HepG2 (cell line): ENCODE data around the gene TFDP1. TPM values are rescaled to one million over a fixed set of nuclear protein-coding genes. Genes with fewer than 3 reads are reported as not detected.

Source experiments
- BCL3 ChIP-seq: sonication (generic); formaldehyde crosslinking; IDR thresholded peaks from 2 replicates; pipeline ENCODE4 v1.5.1; 2020; ENCODE audit warnings: mild to moderate bottlenecking, missing genetic modification reagents, moderate library complexity
- CHCHD3 ChIP-seq: sonication (generic); formaldehyde crosslinking; IDR thresholded peaks from 2 replicates; pipeline ENCODE4 v1.8.0; 2022; ENCODE audit warnings: mild to moderate bottlenecking, missing genetic modification reagents, moderate library complexity
- EZH2 ChIP-seq: conservative IDR thresholded peaks from 2 replicates; pipeline ENCODE4 v1.6.1; 2012; ENCODE audit warnings: mild to moderate bottlenecking, low read depth, low read length, moderate library complexity
- FOXO4 ChIP-seq: sonication (generic); formaldehyde crosslinking; conservative IDR thresholded peaks from 2 replicates; pipeline ENCODE4 v1.8.1; 2023; ENCODE audit warnings: missing genetic modification reagents
- HHEX ChIP-seq: IDR thresholded peaks from 2 replicates; pipeline ENCODE4 v1.6.1; 2016; ENCODE audit warnings: control low read depth
- HMG20A ChIP-seq: IDR thresholded peaks from 2 replicates; pipeline ENCODE4 v1.6.1; 2016; ENCODE audit warnings: borderline replicate concordance
- HNRNPUL1 ChIP-seq: fragments of 200-400 bp; formaldehyde crosslinking; IDR thresholded peaks from 2 replicates; pipeline ENCODE4 v1.6.1; 2017; ENCODE audit warnings: low read depth, mild to moderate bottlenecking, low read length, moderate library complexity
- ISX ChIP-seq: sonication (generic); formaldehyde crosslinking; conservative IDR thresholded peaks from 2 replicates; pipeline ENCODE4 v1.5.0; 2020; ENCODE audit warnings: missing genetic modification reagents
- KAT7 ChIP-seq: IDR thresholded peaks from 2 replicates; pipeline ENCODE4 v1.6.1; 2018; ENCODE audit warnings: borderline replicate concordance, missing compliant biosample characterization
- MIER2 ChIP-seq: IDR thresholded peaks from 2 replicates; pipeline ENCODE4 v1.6.1; 2016; ENCODE audit warnings: missing biosample characterization, missing genetic modification reagents
- MXD4 ChIP-seq: IDR thresholded peaks from 2 replicates; pipeline ENCODE4 v1.6.1; 2016; ENCODE audit warnings: mild to moderate bottlenecking, missing biosample characterization, missing genetic modification reagents
- NBN ChIP-seq: fragments of 450-650 bp; conservative IDR thresholded peaks from 2 replicates; pipeline ENCODE4 v1.6.1; 2017
- NR2F1 ChIP-seq, 2 experiments: fragments of 450-650 bp in 1 of 2; formaldehyde crosslinking in 1 of 2; IDR thresholded peaks; 2 replicates each; pipeline versions ENCODE4 v1.5.0 to v1.6.1; 2016 to 2020; ENCODE audit warnings: mild to moderate bottlenecking in 1 of 2, missing compliant biosample characterization in 1 of 2, missing genetic modification reagents in 1 of 2, moderate library complexity in 1 of 2
- RARG ChIP-seq: sonication (generic); formaldehyde crosslinking; IDR thresholded peaks from 2 replicates; pipeline ENCODE4 v1.4.0; 2020; ENCODE audit warnings: low read depth, mild to moderate bottlenecking, missing genetic modification reagents
- RBM22 ChIP-seq: fragments of 200-400 bp; formaldehyde crosslinking; optimal IDR thresholded peaks from 2 replicates; pipeline ENCODE3; 2017; ENCODE audit warnings: mild to moderate bottlenecking, low read length, moderate library complexity
- SALL1 ChIP-seq: sonication (generic); formaldehyde crosslinking; IDR thresholded peaks from 2 replicates; pipeline ENCODE4 v1.8.0; 2022; ENCODE audit warnings: mild to moderate bottlenecking, missing genetic modification reagents
- SMC3 ChIP-seq: IDR thresholded peaks from 2 replicates; pipeline ENCODE4 v1.6.1; 2011; ENCODE audit warnings: low read length, improper control_type of control experiment
- TMF1 ChIP-seq: sonication (generic); formaldehyde crosslinking; IDR thresholded peaks from 2 replicates; pipeline ENCODE4 v1.8.1; 2022; ENCODE audit warnings: low read depth, missing genetic modification reagents
- ZBTB39 ChIP-seq: sonication (generic); formaldehyde crosslinking; IDR thresholded peaks from 2 replicates; pipeline ENCODE4 v1.5.0; 2020; ENCODE audit warnings: missing genetic modification reagents
- ZIK1 ChIP-seq: sonication (generic); formaldehyde crosslinking; IDR thresholded peaks from 2 replicates; pipeline ENCODE4 v1.5.0; 2020; ENCODE audit warnings: mild to moderate bottlenecking, low read depth, missing genetic modification reagents, borderline replicate concordance
- ZNF251 ChIP-seq: sonication (generic); formaldehyde crosslinking; IDR thresholded peaks from 2 replicates; pipeline ENCODE4 v1.9.0; 2021; ENCODE audit warnings: mild to moderate bottlenecking, missing genetic modification reagents
- ZNF333 ChIP-seq: sonication (generic); formaldehyde crosslinking; IDR thresholded peaks from 2 replicates; pipeline ENCODE4 v1.4.0; 2020; ENCODE audit warnings: mild to moderate bottlenecking, missing genetic modification reagents, borderline replicate concordance
- ZNF446 ChIP-seq: sonication (generic); formaldehyde crosslinking; IDR thresholded peaks from 2 replicates; pipeline ENCODE4 v1.5.0; 2020; ENCODE audit warnings: mild to moderate bottlenecking, missing genetic modification reagents
- ZNF501 ChIP-seq: sonication (generic); formaldehyde crosslinking; IDR thresholded peaks from 2 replicates; pipeline ENCODE4 v1.5.1; 2020; ENCODE audit warnings: mild to moderate bottlenecking, moderate library complexity, missing genetic modification reagents
- ZNF644 ChIP-seq: IDR thresholded peaks from 2 replicates; pipeline ENCODE4 v1.6.1; 2016; ENCODE audit warnings: low read depth
- ZNF670 ChIP-seq: sonication (generic); formaldehyde crosslinking; IDR thresholded peaks from 2 replicates; pipeline ENCODE4 v1.8.0; 2022; ENCODE audit warnings: mild to moderate bottlenecking, missing genetic modification reagents, borderline replicate concordance
- ZNF691 ChIP-seq: sonication (generic); formaldehyde crosslinking; IDR thresholded peaks from 2 replicates; pipeline ENCODE4 v1.4.0; 2020; ENCODE audit warnings: missing genetic modification reagents, low read depth, mild to moderate bottlenecking, borderline replicate concordance
- polyA plus RNA-seq, 8 experiments: library from polyadenylated mRNA; depleted of rRNA in 3 of 8; stranded (reverse) in 7 of 8; unstranded in 1 of 8; fragments of >200 nt; fragmentation: Illumina TruSeq in 4 of 8; extraction: Trizol in 4 of 8; gene quantifications; 2 replicates each; pipeline versions ENCODE4 v1.2.1 to v1.2.3, GENCODE V29; 2011 to 2016; ENCODE audit warnings: low read depth in 4 of 8, missing spikeins in 1 of 8, mixed read lengths in 1 of 8; ENCODE audit not compliant: insufficient read depth in 1 of 8
- total RNA-seq, 5 experiments: library from RNA; depleted of rRNA; stranded (reverse); fragments of >200 nt; fragmentation: Illumina TruSeq; extraction: Trizol; gene quantifications; 2 replicates each; pipeline ENCODE4 v1.2.3, GENCODE V29; 2016; ENCODE audit warnings: low read depth in 1 of 5

Gene TFDP1
- total and polyA plus RNA-seq, 2 of the 13 experiments (the other 11 are each of a cell fraction or from before 2014, with no cell fraction given): 38.0 to 84.2 TPM

- no peak for TF ChIP-seq ZBTB39 (CRISPR knock-in tag)
- no peak for TF ChIP-seq MIER2 (CRISPR knock-in tag)
- no peak for TF ChIP-seq SMC3
- TF ChIP-seq EZH2: no peak
- no peak for TF ChIP-seq HHEX (CRISPR knock-in tag)
- TF ChIP-seq NR2F1 (CRISPR knock-in tag; IDR thresholded peaks at IDR 0.05): no peak
- TF ChIP-seq ZNF644 (CRISPR knock-in tag): no peak
- no peak for TF ChIP-seq MXD4
- TF ChIP-seq ZIK1 (CRISPR knock-in tag): no peak
- TF ChIP-seq RBM22: no peak
- no peak for TF ChIP-seq NBN
- no peak for TF ChIP-seq ZNF670 (CRISPR knock-in tag)
- no peak for TF ChIP-seq FOXO4 (CRISPR knock-in tag)
- peak; percentile 47; the same call in 1 of the 2 replicates for TF ChIP-seq SALL1 (CRISPR knock-in tag)
- no peak for TF ChIP-seq RARG
- no peak for TF ChIP-seq BCL3 (CRISPR knock-in tag)
- TF ChIP-seq ZNF691 (CRISPR knock-in tag): no peak
- no peak for TF ChIP-seq ZNF251 (CRISPR knock-in tag)
- no peak for TF ChIP-seq ZNF446 (CRISPR knock-in tag)
- no peak for TF ChIP-seq CHCHD3 (CRISPR knock-in tag)
- no peak for TF ChIP-seq ZNF501 (CRISPR knock-in tag)
- TF ChIP-seq ISX (CRISPR knock-in tag): no peak
- 0 out of 2 replicates have a peak, but pooled peaks have one; percentile 18 for TF ChIP-seq HMG20A (CRISPR knock-in tag)
- TF ChIP-seq KAT7 (CRISPR knock-in tag): no peak
- no peak for TF ChIP-seq ZNF333 (CRISPR knock-in tag)
- TF ChIP-seq TMF1: peak; percentile 46; the same call in 1 of the 2 replicates
- no peak for TF ChIP-seq HNRNPUL1
Observed at GRCh38 chr13:113582841-113583631, 1.5 kb upstream of the TFDP1 start (continued).
